Measurements from ENCODE around the gene TFR2.

The TFR2 gene

DNA sequence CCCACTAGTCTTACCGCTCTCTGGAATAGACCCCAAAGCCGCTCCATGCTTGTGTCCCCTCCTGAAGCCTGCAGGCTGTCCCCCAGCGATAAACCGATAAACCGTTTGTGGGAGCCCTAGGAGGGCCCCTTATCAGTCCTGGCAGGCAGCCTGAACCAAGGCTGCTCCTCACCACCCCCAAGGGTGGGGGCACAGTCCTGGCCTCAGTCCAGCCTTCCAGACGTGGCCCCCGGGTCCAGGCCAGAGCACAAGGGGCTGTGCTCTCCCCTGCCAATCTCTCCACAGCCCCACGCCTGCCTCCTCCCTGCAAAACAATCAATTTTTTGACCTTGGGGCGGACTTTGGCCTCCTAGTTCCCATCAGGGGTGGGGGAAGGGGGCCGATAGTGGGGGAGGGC lies at the start of gene TFR2:
Gene TFR2 (minus strand): TSS at position 90 of the 397 bp plus-strand sequence. CDS start 43 bp downstream, at position 47.
- DNase-seq (ENCODE audit: extremely low read depth in 1 of 2, low read depth in 1 of 2), result no peak

DNA sequence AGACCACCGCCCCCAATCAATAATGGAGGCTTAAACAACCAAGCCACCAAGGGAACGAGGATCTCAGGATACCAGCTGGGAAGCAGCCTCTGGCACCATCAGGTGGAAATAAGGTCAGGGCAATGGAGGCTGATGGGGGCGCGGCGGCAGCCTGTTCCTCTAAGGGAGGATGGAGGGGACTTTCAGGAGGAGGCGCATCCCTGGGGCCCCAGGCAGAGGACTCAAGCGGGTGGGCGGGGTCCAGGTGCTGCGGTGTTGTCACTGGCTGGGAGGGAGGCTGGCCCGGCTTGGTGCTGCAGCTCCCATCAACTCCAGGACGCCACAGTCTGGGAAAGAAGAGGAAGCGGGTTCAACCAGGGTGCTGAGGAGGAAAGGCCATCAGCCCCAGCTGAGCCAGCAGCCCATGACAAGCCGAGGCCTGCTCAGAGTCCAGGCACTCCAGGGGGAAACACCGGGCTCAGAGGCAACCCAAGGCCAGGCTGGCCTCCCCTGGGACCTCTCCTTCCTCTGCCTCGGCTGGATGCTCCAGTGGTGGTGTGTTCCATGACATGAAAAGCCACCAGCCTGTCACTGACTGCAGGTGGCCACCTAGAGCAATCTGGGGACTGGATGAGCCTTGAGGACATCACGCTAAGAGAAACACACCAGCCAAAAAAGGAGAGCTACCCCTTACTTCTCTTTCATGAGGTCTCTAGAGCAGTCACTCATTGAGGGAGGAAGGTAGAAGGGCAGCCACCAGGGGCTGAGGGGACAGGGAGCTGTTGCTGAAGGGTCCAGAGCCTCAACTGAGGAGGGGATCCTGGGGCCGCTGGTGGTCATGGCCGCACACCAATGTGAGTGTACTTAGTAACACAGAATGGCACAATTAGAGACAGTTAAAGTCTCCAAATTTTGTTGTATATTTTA lies 48.1 kb upstream of the TFR2 start:
- DNase-seq (ENCODE audit: extremely low read depth in 1 of 2, low read depth in 1 of 2), result no peak

DNA sequence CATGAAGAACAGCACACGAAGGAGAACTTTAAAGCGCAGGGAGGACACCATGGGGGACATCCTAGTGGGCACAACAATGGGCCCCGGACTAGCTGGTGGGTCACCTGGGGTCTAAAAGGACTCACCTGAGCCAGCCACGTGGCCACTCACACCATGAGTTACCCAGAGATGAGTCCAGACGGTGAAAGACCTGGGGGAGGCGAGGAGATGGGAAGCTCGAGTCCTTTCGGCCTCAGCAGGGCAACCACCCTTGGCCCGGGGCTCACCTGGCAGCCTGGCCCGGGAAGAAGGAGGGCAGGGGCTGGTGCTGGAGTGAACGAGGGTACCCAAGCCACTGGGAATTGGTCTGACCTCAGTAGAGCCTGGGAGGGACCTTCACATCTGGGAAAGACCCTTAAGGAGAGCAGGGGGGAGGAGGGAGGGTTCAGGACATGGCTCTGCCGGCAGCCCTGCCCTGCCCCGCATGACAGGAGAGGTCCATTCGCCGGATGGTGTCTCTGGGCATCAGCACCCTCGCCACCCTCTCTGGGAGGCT lies 47.0 kb upstream of the TFR2 start:
- DNase-seq (ENCODE audit: extremely low read depth in 1 of 2, low read depth in 1 of 2), result no peak

DNA sequence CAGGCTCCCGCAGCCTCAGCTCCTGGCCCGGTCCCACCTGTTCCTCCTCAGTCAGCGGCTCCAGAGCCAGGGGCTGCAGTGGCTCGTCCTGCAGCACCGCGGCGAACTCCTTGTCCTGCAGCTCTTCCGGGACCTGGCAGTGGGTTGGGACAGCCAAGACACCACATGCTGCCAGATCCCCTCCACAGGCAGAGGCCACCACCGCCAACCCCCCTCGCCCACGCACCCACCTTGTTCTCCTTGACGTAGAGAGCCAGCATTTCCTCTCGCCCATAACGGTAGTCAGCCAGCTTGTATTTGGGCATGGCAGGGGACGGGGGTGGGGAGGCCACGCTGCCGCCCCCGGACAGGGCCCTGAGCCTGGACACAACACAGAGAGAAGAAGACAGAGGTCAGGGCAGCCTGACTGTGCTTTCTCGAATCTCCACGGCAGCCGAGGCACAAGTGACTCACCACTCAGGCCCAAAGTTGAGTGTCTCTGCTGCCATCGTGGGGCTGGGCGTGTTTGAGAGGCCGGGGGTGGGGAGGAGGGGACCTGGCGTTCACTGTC lies 46.5 kb upstream of the TFR2 start:
- no peak for DNase-seq (ENCODE audit: extremely low read depth in 1 of 2, low read depth in 1 of 2)

DNA sequence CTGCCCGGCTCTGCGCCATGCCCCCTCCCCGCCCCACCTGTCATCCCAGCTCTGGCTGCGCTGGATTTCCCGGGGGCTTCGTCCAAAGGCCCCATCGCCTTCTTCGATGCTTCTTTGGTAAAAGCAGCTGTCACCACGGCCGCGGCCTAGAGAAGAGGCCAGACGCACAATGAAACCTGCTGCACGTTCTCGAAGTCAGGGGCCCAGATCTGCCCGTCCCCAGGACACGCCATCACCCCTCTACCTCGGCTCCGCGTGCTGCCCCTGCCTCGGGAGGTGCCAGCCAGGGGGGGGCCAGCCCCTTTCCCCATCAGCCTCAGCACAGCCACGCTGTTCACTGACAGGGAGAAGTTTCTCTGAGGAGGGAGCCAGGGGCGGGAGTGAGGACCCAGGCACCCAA lies 45.9 kb upstream of the TFR2 start:
- DNase-seq (ENCODE audit: extremely low read depth in 1 of 2, low read depth in 1 of 2), result no peak

DNA sequence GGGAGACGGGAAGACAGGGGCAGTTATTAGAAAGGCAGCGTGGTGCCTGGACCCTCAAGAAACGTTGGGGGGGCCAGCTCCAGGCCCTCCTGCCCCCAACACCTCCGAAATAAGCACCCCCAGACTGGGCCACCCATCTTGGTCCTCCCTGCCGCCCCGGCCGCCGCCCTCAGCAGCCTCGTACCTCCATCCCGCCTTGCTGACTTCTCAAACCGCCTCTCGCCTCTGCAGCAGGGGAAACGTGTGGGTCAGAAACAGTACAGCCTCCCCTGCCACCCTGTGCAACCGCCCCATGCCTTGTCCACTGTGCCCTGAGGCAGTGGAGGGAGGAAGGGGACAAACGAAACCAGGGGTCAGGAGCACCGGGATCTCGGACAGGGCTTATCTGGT lies 45.5 kb upstream of the TFR2 start:
- no peak for DNase-seq (ENCODE audit: extremely low read depth in 1 of 2, low read depth in 1 of 2)

DNA sequence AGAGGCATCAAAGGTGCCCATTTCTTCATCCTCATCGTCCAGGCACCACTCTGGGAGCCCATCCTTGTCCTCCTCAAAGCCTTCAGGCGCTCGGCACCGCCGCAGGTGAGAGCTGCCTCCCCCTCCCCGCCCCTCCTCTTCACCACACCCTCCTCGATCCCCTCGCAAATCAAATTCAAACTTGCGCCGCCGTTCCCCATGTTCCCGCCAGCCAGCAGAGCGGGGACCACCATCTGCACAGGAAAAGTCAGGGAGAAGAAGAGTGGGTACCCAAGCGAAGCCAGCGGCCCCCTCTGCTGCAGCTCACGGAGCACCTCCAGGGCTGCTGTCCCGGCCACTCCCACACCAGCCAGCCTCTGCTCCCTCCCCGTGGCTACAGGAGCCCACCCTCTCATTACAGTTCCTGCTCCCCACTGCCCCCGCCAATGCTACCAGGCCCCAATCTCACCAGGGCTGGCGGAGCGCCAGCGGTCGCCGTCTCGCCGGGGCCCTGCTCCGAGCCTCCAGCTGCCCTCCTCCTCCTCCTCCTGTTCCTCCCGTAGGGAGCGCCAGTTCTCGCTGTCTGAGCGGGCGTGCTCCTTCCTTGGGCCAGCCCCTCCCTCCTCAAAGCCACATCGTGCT lies 45.0 kb upstream of the TFR2 start:
- no peak for DNase-seq (ENCODE audit: extremely low read depth in 1 of 2, low read depth in 1 of 2)

DNA sequence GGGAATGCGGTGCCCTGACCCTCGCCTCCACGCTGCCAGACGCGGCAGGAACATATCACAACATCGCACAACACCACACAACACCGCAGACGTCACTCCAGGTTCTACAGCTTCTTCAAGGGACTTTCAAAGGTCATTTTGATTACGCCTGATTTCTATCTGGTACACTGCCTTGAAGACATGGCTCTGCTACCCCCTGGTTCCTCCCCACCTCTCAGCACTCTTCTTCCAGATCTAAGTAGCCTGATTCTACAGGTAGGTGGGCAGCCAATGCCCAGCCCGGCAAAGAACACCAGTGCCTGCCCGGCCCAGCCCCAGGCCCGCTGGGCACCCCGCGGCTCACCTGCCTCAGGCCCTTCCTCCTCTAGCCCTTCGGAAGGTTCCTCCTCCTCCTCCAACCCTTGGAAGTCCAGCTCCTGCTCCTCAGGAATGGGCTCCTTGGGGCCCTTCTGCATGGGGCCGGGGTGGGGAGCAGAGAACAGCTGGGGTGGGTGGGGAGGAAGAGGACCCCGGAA lies 44.3 kb upstream of the TFR2 start:
- no peak for DNase-seq (ENCODE audit: extremely low read depth in 1 of 2, low read depth in 1 of 2)

DNA sequence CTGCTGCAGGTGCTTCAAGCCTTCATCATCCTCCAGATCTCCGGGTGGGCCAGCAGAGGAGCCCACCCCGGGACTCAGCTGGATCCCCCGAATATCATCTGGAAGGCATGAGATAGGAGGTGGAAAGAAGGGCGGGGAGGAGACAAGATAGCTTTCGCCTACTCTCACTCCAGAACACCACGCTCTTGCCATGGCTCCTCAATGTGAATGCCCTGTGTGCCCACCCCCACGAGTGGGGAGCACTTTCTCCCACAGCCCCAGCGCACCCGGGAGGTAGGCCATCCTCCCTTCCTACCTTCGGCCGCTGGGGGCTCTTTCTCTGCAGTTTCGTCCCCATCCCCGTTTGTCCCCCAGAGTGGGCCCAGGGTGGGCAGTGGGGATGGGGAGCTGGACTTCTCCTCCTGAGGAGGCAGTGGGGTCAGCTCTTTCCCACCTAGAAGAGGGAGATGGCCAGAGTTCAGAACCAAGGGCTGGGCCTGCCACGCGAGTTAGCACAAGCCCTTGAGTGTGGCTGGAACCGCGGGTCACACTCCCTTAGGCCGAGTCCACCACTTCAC lies 43.8 kb upstream of the TFR2 start:
- no peak for DNase-seq (ENCODE audit: extremely low read depth in 1 of 2, low read depth in 1 of 2)

DNA sequence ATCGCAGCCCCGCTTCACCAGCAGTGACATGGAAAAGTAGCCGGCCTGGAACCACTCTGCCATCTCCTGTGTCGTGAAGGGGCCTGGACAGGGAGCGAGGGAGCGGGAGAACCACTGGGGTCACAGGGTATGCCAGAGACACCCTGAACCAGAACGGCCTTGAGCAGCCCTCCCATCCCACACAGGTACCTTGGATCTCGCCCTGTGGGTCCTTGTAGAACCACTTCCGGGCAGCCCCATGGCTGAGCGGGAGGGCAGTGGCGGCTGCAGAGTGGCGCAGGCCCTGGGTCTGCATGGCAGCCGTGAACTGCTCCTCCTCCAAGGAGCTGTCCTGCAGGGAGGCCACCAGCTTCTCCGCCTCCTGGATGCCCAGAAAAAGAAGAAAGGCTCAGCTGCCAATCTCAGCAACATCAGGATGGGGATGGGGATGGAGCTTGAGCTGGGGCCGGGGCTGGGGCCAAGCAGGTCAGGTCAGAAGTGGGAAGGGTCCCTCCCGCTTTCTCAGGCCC lies 43.2 kb upstream of the TFR2 start:
- DNase-seq (ENCODE audit: extremely low read depth in 1 of 2, low read depth in 1 of 2), result no peak

DNA sequence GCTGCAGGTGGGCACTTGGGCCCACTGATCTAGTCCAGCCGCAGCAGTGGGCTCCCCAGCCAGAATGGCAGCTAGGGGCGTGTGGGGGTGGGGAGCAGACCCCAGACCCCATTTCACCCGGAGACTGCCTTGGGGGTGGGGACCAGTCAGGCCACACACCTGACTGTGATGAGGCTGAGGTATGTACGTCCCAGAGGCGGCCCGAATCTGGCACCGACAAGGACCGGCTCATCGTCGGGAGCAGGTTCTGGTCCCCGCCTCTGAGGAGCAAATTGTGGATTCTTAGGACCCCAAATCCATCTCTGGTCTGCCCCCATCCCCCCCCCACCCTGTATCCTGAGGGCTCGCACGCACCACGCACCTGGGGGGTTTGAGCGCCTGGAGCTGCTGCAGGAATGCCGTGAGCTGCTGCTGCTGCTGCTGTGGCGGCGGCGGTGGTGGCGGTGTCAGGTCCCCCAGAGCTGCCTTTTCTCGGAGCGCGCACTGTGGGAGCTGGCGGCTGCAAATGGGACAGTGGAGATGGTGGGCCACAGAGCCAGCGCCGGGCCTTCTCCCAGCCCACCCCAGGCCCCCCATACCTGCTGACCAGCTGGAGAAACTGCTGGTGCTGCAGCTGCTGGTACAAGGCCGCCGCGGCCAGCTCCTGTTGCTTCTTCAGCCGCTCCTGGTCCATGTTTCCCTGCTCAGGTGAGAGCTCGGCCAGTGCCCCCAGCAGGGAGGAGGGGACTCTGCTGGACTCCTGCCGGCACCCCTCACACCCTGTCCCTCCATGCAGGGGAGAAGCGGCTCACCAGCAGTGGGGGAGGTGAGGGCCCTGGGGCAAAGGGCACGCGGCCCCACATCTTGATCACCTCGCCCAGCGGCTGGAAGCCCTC lies 42.5 kb upstream of the TFR2 start:
- no peak for DNase-seq (ENCODE audit: extremely low read depth in 1 of 2, low read depth in 1 of 2)

DNA sequence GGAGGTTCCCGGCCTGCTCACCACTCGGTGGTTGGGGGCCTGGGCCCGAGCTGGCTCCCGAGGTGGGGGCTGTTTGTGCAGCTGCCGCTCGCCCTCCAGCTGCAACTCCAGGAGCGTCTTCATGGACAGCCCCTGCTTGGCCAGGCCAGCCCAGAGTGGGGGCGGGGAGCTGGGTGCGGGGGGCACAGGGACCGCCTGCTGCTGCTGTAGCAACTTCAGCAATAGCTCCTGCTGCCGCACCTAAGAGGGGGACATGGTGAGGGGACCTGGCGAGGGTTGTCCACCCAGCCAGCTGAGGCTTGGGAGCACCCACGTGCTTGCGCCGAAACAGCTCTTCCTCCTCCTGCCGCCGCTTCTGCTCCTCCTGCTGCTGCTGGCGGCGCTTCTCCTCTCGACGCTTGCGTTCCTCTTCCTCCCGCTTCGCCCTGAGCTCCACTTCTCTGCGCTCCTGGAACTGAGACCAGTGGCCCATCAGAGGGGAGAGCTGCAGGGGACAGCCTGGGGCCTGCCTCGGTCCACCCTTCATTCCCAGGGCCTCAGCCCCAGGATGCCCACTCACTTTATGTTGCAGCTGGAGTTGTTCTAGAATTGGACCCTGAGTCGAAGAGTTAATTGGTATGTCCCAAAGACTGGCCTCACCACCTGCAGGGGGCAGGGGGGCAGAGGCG lies 41.8 kb upstream of the TFR2 start:
- DNase-seq (ENCODE audit: extremely low read depth in 1 of 2, low read depth in 1 of 2), result no peak

DNA sequence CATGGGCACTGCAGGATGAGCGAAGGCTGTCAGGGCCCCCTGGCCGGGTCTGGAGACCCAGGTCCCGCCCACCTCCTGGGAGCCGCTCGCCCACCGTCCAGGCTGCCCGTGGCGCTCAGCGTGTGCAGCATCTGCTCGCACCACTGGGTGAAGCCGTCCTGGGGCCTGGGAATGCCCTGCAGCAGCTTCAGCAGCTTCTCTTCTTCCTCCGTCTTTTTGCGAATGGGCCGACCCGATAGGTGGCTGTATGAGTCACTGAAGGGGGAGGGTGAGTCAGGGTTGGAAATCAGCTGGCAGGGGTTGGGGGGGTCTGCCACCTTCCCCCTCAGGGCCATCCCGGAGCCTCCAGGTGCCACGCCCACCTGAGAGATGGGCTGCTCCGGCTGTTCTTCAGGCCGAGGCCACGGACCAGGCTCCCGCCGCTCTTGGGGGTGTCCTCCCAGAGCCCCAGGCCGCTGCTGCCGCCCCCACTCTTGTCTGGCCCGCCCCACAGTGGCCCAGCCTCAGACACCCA lies 40.9 kb upstream of the TFR2 start:
- no peak for DNase-seq (ENCODE audit: extremely low read depth in 1 of 2, low read depth in 1 of 2)

DNA sequence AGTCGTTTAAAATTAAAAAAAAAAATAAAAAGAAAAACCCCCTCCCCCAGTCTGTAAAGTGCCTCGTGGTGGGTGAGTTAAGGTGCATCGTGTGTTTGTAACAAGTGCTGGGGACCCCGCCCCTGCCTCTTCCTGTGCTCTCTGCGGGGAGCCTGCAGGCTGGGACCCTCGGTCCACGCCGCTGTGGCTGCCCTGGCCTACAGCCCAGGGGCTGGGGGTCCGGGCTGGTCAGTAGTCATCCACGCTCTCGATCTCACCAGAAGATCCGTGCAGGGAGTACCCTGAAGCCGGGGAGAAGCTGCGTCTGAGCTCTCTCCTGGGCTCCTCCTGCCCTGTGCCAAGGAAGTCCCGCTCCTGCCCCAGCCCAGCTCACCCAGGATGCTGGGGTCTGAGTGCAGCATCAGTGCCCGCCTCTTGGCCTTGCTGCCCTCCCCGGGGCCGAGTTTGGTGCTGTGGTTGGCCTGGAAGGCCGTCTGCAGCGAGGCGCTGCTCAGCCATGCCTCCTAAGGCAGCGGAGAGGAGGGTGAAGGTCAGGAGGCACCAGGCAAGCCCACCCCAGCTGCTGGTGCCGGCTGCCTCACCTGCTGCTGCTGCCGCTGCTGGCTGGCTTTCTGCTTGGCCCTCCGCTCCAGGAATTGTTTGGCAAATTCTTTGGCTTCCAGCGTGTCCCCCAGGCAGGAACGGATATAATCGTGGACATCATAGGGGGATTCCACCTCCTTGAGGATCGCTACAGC lies 40.3 kb upstream of the TFR2 start:
- no peak for DNase-seq (ENCODE audit: extremely low read depth in 1 of 2, low read depth in 1 of 2)

DNA sequence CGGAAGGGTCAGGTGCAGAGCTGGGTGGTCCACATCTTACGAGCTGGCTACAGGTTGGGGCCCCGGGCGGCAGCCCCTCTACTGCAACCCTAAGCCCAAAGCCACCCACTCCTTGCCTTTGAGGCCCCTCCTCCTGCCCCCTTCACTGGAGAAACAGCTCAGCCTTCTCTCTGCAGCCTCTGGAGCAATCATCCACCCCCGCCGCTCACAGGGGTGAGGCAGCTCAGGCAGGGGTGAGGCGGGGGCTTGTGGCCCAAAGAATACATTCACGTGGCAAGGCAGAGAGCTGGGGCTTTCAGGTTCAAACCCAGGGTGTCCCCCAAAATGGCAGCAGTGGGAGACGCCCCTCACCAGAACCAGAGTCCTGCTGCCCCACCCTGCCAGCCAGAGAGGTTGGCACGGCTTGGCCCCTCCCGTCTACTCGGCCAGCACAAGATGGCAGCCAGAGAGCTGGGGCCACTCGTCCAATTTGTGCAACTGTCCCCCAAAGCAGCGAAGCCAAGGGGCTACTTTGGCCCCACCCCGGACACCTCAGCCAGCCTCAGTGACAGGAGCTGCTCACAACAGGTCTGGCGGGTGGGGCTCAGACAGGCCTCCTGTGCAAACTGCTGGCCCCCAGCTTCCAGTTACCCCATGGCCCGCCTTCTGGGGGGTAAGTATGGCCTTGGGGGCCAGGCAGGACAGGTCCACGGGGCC lies 39.4 kb upstream of the TFR2 start:
- DNase-seq (ENCODE audit: extremely low read depth in 1 of 2, low read depth in 1 of 2), result no peak

DNA sequence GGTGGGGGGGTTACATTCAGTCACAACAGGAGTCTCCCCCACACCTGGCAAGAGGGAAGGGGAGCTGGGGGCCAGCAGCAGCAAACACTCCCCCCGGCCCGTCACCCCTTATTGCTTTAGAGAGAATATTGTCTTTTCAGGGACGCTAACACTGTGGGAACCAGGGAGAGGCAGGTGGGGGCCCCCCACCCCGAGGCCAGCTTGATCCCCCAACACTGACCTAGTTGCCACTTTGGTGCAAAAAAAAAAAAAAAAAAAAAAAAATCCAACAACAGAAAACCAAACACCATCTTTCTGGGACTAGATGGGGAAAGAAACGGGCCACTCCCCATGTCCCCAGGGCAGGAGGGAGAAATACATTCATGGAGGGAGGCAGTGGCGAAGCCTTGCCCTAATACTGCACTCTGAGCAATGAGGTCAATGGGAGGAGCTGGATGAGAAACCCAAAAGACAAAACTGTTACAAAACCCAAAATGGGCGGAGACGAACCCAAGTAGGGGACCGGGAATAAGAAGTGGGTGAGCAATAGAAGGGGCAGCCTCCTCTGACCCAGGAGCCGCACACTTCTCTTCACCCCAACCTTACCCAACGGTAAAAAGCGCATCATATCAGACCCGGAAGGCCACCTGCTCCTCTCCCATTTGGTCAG lies 38.7 kb upstream of the TFR2 start:
- no peak for DNase-seq (ENCODE audit: extremely low read depth in 1 of 2, low read depth in 1 of 2)

DNA sequence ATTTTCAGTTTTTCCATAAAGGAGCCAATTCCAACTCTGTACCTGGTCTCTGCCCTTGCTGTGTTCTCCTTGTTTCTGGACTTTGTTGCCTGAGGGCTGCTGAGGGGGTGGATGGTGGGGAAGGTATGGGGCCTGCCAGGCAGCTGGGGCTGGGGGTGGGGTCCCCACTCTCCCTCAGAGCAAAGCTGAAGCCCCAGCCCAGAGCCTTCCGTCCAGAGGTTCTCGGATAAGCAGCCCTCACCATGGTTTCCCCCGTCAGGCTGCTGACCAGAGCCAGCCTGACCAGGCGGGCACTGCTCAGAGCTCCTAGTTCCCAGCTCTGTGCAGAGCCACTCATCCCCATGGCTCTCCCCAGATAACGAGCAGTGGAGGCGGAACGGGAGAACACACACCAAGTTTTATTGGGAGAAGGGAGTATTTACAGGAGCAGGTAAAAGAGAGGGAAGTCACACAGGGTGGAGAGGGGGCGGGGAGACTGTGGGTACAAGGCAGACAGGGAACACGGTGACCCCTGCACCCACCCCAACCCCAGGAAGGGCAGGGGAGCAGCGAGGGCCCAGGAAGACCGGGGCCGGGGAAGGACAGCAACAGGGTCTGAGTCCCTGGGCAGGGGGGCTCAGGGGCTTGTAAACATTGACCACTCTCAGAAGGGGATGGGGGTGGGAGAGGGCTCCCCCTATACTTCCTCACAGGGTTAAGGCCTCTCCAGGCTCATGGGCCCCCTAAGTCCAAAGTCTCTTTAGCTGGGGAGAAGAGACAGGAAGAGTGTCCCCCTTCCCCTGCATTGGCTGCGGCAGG lies 38.0 kb upstream of the TFR2 start:
- DNase-seq (ENCODE audit: extremely low read depth in 1 of 2, low read depth in 1 of 2), result no peak

Data from stimulated activated CD8-positive, alpha-beta memory T cell treated with anti-CD3 and anti-CD28 coated beads, Interleukin-7, amount 100 ng/mL, for 48 hours (primary cell).